Karpas-422 (cell line): Measurements from ENCODE around the gene TNS4. TPM values are rescaled to one million over a fixed set of nuclear protein-coding genes. Genes with fewer than 3 reads are reported as not detected.

ENCODE experiments used
- DNase-seq: peaks from one replicate; pipeline ENCODE4 v3.0.0-alpha.2; 2015
- H2AFZ ChIP-seq: fragments of 200-600 bp; sonication (generic); 2 replicates; pipeline ENCODE4 v1.6.1; 2014; ENCODE audit warnings: antibody characterized with exemption, low read length, mixed read lengths
- H3K27ac ChIP-seq: fragments of 200-600 bp; sonication (generic); 2 replicates; pipeline ENCODE4 v1.5.1; 2014; ENCODE audit warnings: mild to moderate bottlenecking, low read length, moderate library complexity
- H3K27me3 ChIP-seq: fragments of 200-600 bp; sonication (generic); 2 replicates; pipeline ENCODE4 v1.6.1; 2014; ENCODE audit warnings: low read length, mixed read lengths
- H3K36me3 ChIP-seq: fragments of 200-600 bp; sonication (generic); 2 replicates; pipeline ENCODE4 v1.6.1; 2014; ENCODE audit warnings: low read length, mixed read lengths; ENCODE audit not compliant: insufficient read depth
- H3K4me1 ChIP-seq: fragments of 200-600 bp; sonication (generic); 2 replicates; pipeline ENCODE4 v1.6.1; 2014; ENCODE audit warnings: mild to moderate bottlenecking, low read length, mixed read lengths
- H3K4me2 ChIP-seq: fragments of 200-600 bp; sonication (generic); 2 replicates; pipeline ENCODE4 v1.6.1; 2014; ENCODE audit warnings: low read length, low read depth, mild to moderate bottlenecking; ENCODE audit not compliant: poor library complexity, severe bottlenecking
- H3K4me3 ChIP-seq: fragments of 200-600 bp; sonication (generic); 2 replicates; pipeline ENCODE4 v1.5.1; 2014; ENCODE audit warnings: mild to moderate bottlenecking, antibody characterized with exemption, low read length, mixed read lengths
- H3K79me2 ChIP-seq: fragments of 200-600 bp; sonication (generic); 2 replicates; pipeline ENCODE4 v1.6.1; 2014; ENCODE audit warnings: mild to moderate bottlenecking, low read length, mixed read lengths
- H3K9ac ChIP-seq: fragments of 200-600 bp; sonication (generic); 2 replicates; pipeline ENCODE4 v1.6.0; 2014; ENCODE audit warnings: low read length
- H3K9me2 ChIP-seq: fragments of 200-600 bp; sonication (generic), shearing (Covaris generic); replicated peaks from 2 replicates; pipeline ENCODE4 v1.6.0; 2014; ENCODE audit warnings: mild to moderate bottlenecking, low read length, moderate library complexity; ENCODE audit not compliant: insufficient read depth
- H3K9me3 ChIP-seq: fragments of 300-700, 200-600 bp; sonication (generic); 2 replicates; pipeline ENCODE4 v1.6.1; 2014; ENCODE audit warnings: low read length, mixed read lengths
- H4K20me1 ChIP-seq: fragments of 200-600 bp; sonication (generic); 2 replicates; pipeline ENCODE4 v1.6.1; 2014; ENCODE audit warnings: mild to moderate bottlenecking, antibody characterized with exemption, low read length, low read depth; ENCODE audit not compliant: insufficient read depth
- total RNA-seq: library from RNA; depleted of rRNA; stranded (reverse); fragments of >200 nt; shearing (Covaris generic); gene quantifications from 2 replicates; pipeline ENCODE4 v1.2.3, GENCODE V29; 2014; ENCODE audit warnings: low replicate concordance

TNS4 gene
- total RNA-seq, 1 experiment from 2014 or later: not detected

DNA sequence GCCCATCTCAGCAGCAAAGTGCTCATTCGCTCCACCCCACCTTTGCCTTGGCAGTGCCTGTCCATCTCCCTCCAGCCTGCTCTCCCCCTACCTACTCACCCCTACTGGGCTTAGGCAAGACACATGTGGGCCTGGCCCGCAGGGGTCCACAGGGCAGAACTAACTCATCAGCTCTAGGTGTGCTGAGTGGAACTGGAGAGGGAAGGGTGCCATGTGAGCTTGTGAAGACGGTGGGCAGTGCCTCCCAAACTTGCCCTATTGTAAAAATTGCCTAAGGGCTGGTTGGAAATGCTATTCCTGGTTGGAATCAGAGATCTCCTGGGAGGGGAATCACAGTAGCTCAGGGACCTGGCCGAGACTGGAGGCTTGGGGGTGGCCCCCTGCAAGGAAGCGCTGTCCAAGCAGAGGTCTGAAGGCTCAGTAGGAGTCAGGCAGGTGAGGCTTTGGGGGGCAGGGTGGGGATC is 29.1 kb upstream of the TNS4 start:
- no peak overlapping the region for H3K27ac ChIP-seq

DNA sequence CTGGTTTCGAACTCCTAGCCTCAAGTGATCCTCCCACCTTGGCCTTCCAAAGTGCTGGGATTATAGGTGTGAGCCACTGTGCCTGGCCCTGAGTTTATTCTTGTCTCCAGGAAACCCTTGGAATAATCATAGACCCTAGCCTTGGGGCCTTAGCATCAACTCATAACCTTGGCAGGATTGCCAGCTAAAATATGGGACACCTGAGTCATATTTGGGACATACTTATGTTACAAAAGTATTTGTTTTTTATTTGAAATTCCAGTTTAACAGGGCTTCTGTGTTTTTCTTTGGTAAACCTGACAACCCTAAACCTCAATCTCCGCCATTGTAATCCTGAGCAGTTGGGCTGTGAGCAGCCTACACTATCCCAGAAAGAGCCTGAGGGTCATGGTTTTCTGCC is 28.6 kb upstream of the TNS4 start:
- H3K9me2 ChIP-seq: no peaks in the 10 kb centered on the region
- H4K20me1 ChIP-seq: no peaks in the 10 kb centered on the region
- no peak for DNase-seq
- no peak overlapping the region for H3K9ac ChIP-seq
- H3K9me3 ChIP-seq: no peaks in the 10 kb centered on the region
- H3K79me2 ChIP-seq: no peaks in the 10 kb centered on the region
- no peaks in the 10 kb centered on the region for H3K4me1 ChIP-seq
- no peaks in the 10 kb centered on the region for H3K27me3 ChIP-seq
- no peak overlapping the region for H3K4me3 ChIP-seq
- H3K27ac ChIP-seq: no peak overlapping the region
- no peak overlapping the region for H3K4me2 ChIP-seq
- no peaks in the 10 kb centered on the region for H3K36me3 ChIP-seq
- no peak overlapping the region for H2AFZ ChIP-seq

More for the DNA sequence above, 29.1 kb upstream of the TNS4 start:
- Histone ChIP-seq H3K27me3 (no peaks in the 10 kb centered on the region), H3K79me2 (no peaks in the 10 kb centered on the region), H3K4me3 (no peak overlapping the region), H3K36me3 (no peaks in the 10 kb centered on the region), H2AFZ (no peak overlapping the region), H3K9ac (no peak overlapping the region), H3K4me1 (no peaks in the 10 kb centered on the region), H3K4me2 (no peak overlapping the region), H3K9me2 (no peaks in the 10 kb centered on the region), H3K9me3 (no peaks in the 10 kb centered on the region), H4K20me1 (no peaks in the 10 kb centered on the region)
- no peak for DNase-seq

DNA sequence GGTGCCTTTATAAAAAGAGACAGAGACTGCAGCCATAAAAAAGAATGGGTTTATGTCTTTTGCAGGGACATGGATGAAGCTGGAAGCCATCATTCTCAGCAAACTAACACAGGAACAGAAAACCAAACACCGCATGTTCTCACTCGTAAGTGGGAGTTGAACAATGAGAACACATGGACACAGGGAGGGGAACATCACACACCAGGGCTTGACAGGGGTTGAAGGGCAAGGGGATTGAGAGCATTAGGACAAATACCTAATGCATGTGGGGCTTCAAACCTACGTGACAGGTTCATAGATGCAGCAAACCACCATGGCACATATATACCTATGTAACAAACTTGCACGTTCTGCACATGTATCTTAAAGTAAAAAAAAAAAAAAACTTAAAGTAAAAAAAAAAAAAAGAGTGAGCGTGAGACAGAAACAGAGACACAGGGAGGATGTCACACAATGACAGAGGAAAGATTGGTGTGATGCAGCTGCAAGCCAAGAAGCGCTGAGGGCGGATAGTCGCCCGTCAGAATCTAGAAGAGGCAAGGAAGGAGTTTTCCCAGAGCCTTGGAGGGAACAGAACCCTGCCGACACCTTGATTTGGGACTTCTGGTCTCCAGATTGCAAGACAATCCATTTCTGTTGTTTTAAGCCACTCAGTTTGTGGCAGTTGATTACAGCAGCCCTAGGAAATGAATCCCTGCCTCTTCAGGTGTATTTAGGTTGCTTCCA is 27.4 kb upstream of the TNS4 start:
- Histone ChIP-seq H3K9ac (no peak overlapping the region), H3K4me2 (no peak overlapping the region), H3K4me1 (no peaks in the 10 kb centered on the region), H4K20me1 (no peaks in the 10 kb centered on the region), H3K79me2 (no peaks in the 10 kb centered on the region), H3K4me3 (no peak overlapping the region), H3K27me3 (no peaks in the 10 kb centered on the region), H2AFZ (no peak overlapping the region), H3K9me3 (no peaks in the 10 kb centered on the region), H3K36me3 (no peaks in the 10 kb centered on the region), H3K27ac (no peak overlapping the region), H3K9me2 (no peaks in the 10 kb centered on the region)
- DNase-seq: no peak

DNA sequence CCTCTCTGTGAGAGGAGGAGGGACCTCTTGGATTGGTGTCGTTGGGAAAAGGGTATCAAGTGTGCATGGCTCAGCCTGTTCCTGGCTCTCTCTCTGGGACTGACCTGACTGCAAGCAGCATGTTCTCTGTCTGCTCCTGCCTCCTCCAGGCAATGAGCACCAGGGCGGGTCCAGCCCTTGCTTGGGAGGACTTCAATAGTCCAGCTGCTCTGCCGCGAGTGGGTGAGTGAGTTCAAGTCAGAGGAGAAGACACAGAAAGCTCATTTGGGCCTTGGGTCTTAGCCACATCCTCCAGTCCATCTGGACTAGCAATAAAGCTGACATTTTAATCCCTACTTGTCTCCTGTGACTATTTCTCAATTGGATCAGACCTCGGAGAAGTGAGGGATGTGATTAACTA is 25.2 kb upstream of the TNS4 start:
- Histone ChIP-seq H2AFZ (no peak overlapping the region), H3K79me2 (no peaks in the 10 kb centered on the region), H3K36me3 (no peaks in the 10 kb centered on the region), H4K20me1 (no peaks in the 10 kb centered on the region), H3K4me1 (no peaks in the 10 kb centered on the region), H3K9ac (no peak overlapping the region), H3K27me3 (no peaks in the 10 kb centered on the region), H3K4me3 (no peak overlapping the region), H3K9me2 (no peaks in the 10 kb centered on the region), H3K4me2 (no peak overlapping the region), H3K27ac (no peak overlapping the region), H3K9me3 (no peaks in the 10 kb centered on the region)
- DNase-seq: no peak

DNA sequence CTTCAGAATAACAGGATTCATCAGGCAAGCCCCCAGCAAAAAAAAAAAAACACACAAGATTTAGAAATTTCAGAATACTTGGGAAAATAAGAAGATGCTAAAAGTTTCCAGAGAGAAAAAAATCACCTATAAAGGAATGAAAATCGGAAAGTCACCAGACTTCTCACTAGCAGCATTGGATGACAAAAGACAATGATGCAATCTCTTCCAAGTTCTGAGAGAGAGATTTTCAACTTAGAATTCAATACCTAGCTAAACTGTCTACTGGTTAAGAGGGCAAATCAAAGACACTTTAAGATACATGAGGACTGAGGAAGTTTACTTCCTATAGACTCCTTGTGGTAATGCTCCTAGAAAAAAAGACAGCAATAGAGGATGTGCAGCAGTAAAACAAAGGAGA is 23.9 kb upstream of the TNS4 start:
- Histone ChIP-seq H3K9me2 (no peaks in the 10 kb centered on the region), H3K79me2 (no peaks in the 10 kb centered on the region), H3K4me2 (no peak overlapping the region), H2AFZ (no peak overlapping the region), H3K9ac (no peak overlapping the region), H3K9me3 (no peaks in the 10 kb centered on the region), H3K4me1 (no peaks in the 10 kb centered on the region), H3K4me3 (no peak overlapping the region), H4K20me1 (no peaks in the 10 kb centered on the region), H3K27me3 (no peaks in the 10 kb centered on the region), H3K36me3 (no peaks in the 10 kb centered on the region), H3K27ac (no peak overlapping the region)
- no peak for DNase-seq

DNA sequence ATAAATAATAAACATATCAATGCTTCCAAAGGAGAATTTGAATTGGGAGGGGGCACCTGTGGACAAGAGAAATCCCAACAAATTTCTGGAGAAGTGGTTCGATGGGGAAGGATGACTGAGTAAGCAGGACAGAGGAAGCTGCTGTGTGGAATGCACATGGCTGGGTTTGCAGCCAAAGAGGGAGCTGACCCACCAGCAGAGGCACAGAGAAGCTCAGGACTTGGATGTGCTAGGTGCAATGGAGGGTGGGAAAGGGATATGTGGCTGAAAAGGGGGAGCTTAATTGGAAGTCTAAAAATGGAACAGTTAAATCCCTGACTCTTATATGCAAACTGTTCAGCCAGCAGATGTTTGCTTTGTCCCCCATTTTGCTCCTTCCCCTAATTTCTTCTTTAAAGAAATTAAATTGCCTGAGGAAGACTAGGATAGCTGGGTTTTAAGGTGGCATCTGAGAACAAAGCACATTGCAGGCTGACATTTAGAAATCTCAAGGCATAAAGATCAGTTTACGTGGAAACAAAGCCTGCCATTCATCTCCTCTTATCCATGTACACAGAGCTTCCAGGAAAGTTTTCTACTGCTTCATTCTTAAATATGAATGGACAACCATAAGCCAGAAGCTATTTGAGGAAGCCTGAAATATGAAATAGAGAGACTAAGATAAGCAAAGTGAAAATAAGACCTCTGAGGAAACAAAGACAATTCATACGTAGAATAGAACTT is 23.0 kb upstream of the TNS4 start:
- H3K4me2 ChIP-seq: no peak overlapping the region
- no peaks in the 10 kb centered on the region for H3K9me2 ChIP-seq

DNA sequence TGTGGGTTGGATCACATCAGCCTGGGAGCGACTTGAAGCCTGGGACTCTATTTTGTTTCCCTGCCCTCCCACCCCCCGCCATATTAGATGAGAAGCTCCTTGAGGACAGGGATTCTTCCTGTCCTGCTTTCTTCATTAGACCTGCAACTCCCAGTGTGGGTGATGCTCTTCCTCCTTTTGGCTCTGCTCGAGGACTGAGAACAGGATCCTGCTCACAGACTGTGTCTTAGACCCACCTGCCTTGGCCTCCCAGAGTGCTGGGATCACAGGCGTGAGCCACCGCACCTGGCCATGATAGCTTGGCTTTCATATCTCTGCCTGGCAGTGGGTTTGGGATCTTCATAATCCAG is 21.5 kb upstream of the TNS4 start:
- no peak for DNase-seq
- Histone ChIP-seq H3K9me3 (no peaks in the 10 kb centered on the region), H3K27ac (no peak overlapping the region), H3K79me2 (no peaks in the 10 kb centered on the region), H3K27me3 (no peaks in the 10 kb centered on the region), H3K4me2 (no peak overlapping the region), H3K4me3 (no peak overlapping the region), H3K9me2 (no peaks in the 10 kb centered on the region), H3K36me3 (no peaks in the 10 kb centered on the region), H3K9ac (no peak overlapping the region), H3K4me1 (no peaks in the 10 kb centered on the region), H2AFZ (no peak overlapping the region), H4K20me1 (no peaks in the 10 kb centered on the region)

More for the DNA sequence above, 23.0 kb upstream of the TNS4 start:
- Histone ChIP-seq H3K79me2 (no peaks in the 10 kb centered on the region), H3K27me3 (no peaks in the 10 kb centered on the region), H4K20me1 (no peaks in the 10 kb centered on the region), H2AFZ (no peak overlapping the region), H3K4me3 (no peak overlapping the region), H3K9me3 (no peaks in the 10 kb centered on the region), H3K36me3 (no peaks in the 10 kb centered on the region), H3K9ac (no peak overlapping the region), H3K4me1 (no peaks in the 10 kb centered on the region), H3K27ac (no peak overlapping the region)
- DNase-seq: no peak

DNA sequence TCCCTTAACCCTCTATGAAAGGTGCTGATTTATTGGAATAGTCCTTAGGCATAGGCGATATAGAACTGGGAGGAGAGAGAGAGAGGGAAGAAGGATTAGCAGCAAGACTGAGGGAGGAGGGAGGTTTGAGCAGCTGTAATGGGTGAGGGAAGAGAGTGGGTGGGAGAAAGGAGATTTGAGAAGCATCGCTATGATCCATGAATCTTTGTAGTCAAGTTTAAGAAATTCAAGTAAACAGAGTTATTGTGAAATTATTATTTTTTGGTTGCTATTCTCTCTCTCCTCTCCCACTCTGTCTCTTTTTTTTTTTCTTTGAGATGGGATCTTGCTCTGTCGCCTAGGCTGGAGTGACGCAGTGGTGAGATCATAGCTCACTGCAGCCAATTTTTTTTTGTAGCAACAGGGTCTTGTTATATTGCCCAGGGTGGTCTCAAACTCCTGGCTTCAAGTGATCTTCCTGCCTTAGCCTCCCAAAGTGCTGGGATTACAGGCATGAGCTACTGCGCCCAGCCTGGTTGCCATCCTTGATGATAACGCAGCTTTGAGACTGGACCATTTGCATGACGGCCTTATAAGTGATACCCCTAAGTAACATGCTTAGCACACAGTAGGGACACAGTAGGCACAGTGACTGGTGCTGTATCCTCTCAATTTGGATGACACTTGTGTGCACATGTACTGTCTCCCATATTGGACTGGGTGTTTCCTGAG is 21.0 kb upstream of the TNS4 start:
- no peak overlapping the region for H3K27ac ChIP-seq
- H3K9me2 ChIP-seq: no peaks in the 10 kb centered on the region
- no peaks in the 10 kb centered on the region for H3K27me3 ChIP-seq
- DNase-seq: no peak
- H2AFZ ChIP-seq: no peak overlapping the region
- H3K79me2 ChIP-seq: no peaks in the 10 kb centered on the region
- no peak overlapping the region for H3K9ac ChIP-seq
- H3K36me3 ChIP-seq: no peaks in the 10 kb centered on the region
- no peak overlapping the region for H3K4me2 ChIP-seq
- no peaks in the 10 kb centered on the region for H3K9me3 ChIP-seq
- H3K4me1 ChIP-seq: no peaks in the 10 kb centered on the region
- no peaks in the 10 kb centered on the region for H4K20me1 ChIP-seq
- H3K4me3 ChIP-seq: no peak overlapping the region
